ENCODE results near the gene MAN2B2. TPM values are rescaled to one million over a fixed set of nuclear protein-coding genes. Genes with fewer than 3 reads are reported as not detected.

MAN2B2 gene
- total RNA-seq, 4 donors from 2014 or later: 23.1 to 41.2 (median 32.5) TPM

- no peaks in the 10 kb centered on the region for H3K27me3 ChIP-seq
Measured at GRCh38 chr4:6539009-6539764, 35.8 kb upstream of the MAN2B2 start.

DNA sequence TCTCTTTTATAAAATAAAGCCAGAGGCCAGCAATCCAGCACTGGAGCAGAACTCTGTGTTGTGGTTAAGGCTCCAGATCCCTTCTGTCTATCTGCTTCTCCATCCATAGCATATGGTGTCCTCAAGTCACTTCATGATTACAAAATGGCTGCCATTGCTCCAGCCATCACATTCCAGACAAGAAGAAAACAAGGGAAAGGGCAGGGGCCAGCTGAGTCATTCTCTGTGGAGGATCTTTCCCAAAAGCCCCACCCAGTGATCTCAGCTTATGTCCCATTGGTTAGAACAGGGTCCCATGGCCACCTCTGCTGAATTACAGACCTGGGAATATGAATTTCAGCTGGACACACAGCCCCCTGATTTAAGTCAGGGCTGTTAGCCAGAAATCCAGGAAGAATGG lies 34.1 kb upstream of the MAN2B2 start:
- DNase-seq: no peak
- peaks cover 0 to 9% (median 2%) of the 10 kb centered on the region in 4 donors for H3K9me3 ChIP-seq
- H3K27ac ChIP-seq: no peak overlapping the region
- no peaks in the 10 kb centered on the region for H3K4me1 ChIP-seq
- TF ChIP-seq POLR2A (IDR thresholded peaks at IDR 0.05) (no peak), CTCF (IDR thresholded peaks at IDR 0.05) (no peak)
- H3K4me3 ChIP-seq: no peak overlapping the region
- H3K36me3 ChIP-seq: no peaks in the 10 kb centered on the region
- H3K27me3 ChIP-seq: no peaks in the 10 kb centered on the region

More at GRCh38 chr4:6539009-6539764, 35.8 kb upstream of the MAN2B2 start:
- TF ChIP-seq POLR2A (IDR thresholded peaks at IDR 0.05) (no peak), CTCF (IDR thresholded peaks at IDR 0.05) (no peak)
- no peak for DNase-seq
- Histone ChIP-seq H3K27ac (no peak overlapping the region), H3K36me3 (no peaks in the 10 kb centered on the region), H3K4me3 (no peak overlapping the region), H3K4me1 (no peaks in the 10 kb centered on the region), H3K9me3 (peaks cover 0 to 9% (median 2%) of the 10 kb centered on the region in 4 donors)

DNA sequence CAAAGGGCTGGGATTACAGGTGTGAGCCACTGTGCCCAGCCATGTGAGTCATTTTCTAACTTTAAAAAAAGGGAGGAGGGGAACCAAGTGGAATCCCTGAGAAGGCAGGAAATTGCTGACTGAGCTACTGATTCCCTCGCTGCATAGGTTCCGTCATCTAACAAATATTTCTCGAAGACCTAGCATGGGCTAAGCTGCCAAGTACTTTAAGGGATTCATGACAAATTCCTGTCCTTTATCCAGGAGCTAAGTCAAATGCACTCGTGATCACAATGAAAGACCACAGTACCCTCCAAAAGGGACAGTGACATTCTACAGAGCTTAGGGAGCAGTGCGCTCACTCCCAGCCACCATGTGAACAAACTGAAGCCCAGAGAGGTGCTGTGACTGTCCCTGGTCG lies 33.2 kb upstream of the MAN2B2 start:
- no peak overlapping the region for H3K4me3 ChIP-seq
- H3K9me3 ChIP-seq: peaks cover 0 to 9% (median 2%) of the 10 kb centered on the region in 4 donors
- no peak overlapping the region for H3K27ac ChIP-seq
- no peak for TF ChIP-seq POLR2A (IDR thresholded peaks at IDR 0.05)
- no peak for TF ChIP-seq CTCF (IDR thresholded peaks at IDR 0.05)
- H3K36me3 ChIP-seq: no peaks in the 10 kb centered on the region
- DNase-seq: no peak
- H3K4me1 ChIP-seq: no peaks in the 10 kb centered on the region
- H3K27me3 ChIP-seq: no peaks in the 10 kb centered on the region

DNA sequence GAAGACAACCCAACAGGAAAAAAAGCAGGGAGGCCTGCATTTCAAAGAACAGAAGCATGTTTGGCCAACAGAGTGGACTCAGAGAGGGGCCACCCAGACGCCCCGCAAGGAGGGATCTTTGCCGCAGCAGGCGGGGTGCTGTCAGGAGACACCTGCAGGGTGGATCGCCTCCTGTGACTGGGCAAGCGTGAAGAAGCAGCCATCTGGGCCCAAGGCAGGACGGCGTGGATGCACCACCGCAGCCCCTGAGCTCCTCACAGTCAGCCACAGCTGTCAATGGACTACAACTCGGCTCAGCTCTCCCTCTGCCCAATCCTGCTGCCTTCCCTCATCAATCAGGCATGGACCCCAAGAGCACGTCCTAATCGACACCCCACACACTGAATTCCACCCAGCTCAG lies 32.0 kb upstream of the MAN2B2 start:
- no peak for TF ChIP-seq CTCF (IDR thresholded peaks at IDR 0.05)
- TF ChIP-seq POLR2A (IDR thresholded peaks at IDR 0.05): no peak
- Histone ChIP-seq H3K27ac (no peak overlapping the region), H3K9me3 (peaks cover 0 to 9% (median 2%) of the 10 kb centered on the region in 4 donors), H3K4me1 (no peaks in the 10 kb centered on the region), H3K36me3 (no peaks in the 10 kb centered on the region), H3K27me3 (no peaks in the 10 kb centered on the region), H3K4me3 (no peak overlapping the region)
- DNase-seq: no peak

GRCh38 chr4:6546091-6546490 lies 28.9 kb upstream of the MAN2B2 start:
- H3K36me3 ChIP-seq: no peaks in the 10 kb centered on the region
- peaks cover 0 to 3% (median 0%) of the 10 kb centered on the region in 4 donors for H3K9me3 ChIP-seq
- no peaks in the 10 kb centered on the region for H3K4me1 ChIP-seq
- no peak overlapping the region for H3K4me3 ChIP-seq
- no peak overlapping the region for H3K27ac ChIP-seq
- no peaks in the 10 kb centered on the region for H3K27me3 ChIP-seq
- TF ChIP-seq POLR2A (IDR thresholded peaks at IDR 0.05) (no peak), CTCF (IDR thresholded peaks at IDR 0.05) (no peak)
- no peak for DNase-seq
